ENCODE measurements around the gene APOBEC3F.
A peak's percentile ranks its signal among the peaks of the same experiment; 100 is the strongest.

Gene APOBEC3F

DNA sequence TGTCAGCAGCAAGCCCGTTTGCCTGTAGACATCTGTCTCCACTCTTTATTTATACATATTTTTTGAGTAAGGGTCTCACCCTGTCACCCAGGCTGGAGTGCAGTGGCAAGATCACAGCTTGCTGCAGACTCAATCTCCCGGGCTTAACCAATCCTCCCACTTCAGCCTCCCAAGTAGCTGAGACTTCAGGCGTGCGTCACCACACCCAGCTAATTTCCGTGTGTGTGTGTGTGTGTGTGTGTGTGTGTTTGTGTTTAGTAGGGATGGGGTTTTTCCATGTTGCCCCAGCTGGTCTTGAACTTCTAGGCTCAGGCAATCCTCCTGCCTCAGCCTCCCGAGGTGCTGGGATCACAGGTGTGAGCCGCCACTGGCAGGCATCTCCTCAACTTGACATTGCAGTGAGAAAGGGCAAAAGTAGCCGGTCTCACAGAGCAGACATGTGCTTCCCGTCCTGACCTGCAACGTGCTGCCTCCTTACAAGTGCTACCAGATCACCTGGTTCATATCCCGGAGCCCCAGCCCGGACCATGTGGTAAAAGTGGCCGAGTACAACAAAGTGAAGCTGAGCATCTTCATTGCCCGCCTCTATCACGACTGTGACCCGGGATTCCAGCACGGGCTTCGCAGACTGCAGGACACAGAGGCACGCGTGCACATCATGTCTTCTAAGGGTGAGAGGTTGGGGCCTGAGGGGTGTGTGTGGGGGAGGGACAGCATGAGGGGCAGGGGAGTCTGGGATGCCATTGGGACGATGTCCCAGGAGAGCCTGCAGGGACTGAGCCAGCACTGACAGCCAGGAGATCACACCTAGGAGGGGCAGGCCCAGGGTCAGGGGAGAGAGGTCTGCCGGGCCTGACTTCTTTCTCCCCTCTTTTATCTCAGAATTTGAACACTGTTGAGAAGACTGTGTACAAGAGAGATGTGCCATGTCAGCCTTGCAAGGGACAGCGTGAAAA lies 50.7 kb downstream of the APOBEC3F start:
- no peak for DNase-seq (ENCODE audit: low read depth)
- TF ChIP-seq CTCF (IDR thresholded peaks at IDR 0.05; ENCODE audit: low read depth, low read length): no peak
- no peak for TF ChIP-seq MYC (IDR thresholded peaks at IDR 0.05; ENCODE audit: low read depth, low read length)
- no peak for TF ChIP-seq MAX (IDR thresholded peaks at IDR 0.05; ENCODE audit: low read depth, low read length)
- TF ChIP-seq POLR2A (IDR thresholded peaks at IDR 0.05; ENCODE audit: extremely low read depth, insufficient read length): no peak
- H3K4me3 ChIP-seq (ENCODE audit: low read depth, low read length): no peak overlapping the region

- no peak for DNase-seq (ENCODE audit: low read depth)
- no peak overlapping the region for H3K4me3 ChIP-seq (ENCODE audit: low read depth, low read length)
- no peak for TF ChIP-seq POLR2A (IDR thresholded peaks at IDR 0.05; ENCODE audit: extremely low read depth, insufficient read length)
- no peak for TF ChIP-seq MYC (IDR thresholded peaks at IDR 0.05; ENCODE audit: low read depth, low read length)
These were observed 51.6 kb downstream of the APOBEC3F start for GRCh38 chr22:39092111-39092862.

- TF ChIP-seq POLR2A (IDR thresholded peaks at IDR 0.05; ENCODE audit: extremely low read depth, insufficient read length) (no peak), MYC (IDR thresholded peaks at IDR 0.05; ENCODE audit: low read depth, low read length) (no peak), CTCF (IDR thresholded peaks at IDR 0.05; ENCODE audit: low read depth, low read length) (no peak), MAX (IDR thresholded peaks at IDR 0.05; ENCODE audit: low read depth, low read length) (no peak)
- DNase-seq (ENCODE audit: low read depth): no peak
These were observed 54.2 kb downstream of the APOBEC3F start for GRCh38 chr22:39094717-39095389.

DNA sequence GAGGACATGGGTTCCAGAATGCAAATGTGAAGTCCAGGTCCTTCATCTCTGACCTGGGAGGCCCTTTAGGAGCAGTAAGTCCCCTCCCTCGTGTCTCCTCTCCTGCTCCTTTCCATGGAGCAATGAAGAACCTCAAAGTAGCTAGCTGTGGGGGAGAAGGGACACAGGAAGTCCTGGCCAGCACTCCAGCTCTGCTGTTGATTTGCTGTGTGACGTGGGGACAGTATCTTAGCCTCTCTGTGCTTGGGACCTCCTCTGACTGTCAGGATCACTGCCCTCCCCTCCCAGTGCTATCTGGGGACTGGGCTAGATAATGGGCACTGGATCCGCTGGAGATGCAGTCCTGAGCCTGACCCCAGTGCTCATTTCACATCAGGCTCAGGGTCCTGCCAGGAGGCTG lies 55.3 kb downstream of the APOBEC3F start:
- no peak overlapping the region for H3K4me3 ChIP-seq (ENCODE audit: low read depth, low read length)
- no peak for TF ChIP-seq CTCF (IDR thresholded peaks at IDR 0.05; ENCODE audit: low read depth, low read length)
- TF ChIP-seq POLR2A (IDR thresholded peaks at IDR 0.05; ENCODE audit: extremely low read depth, insufficient read length): no peak
- no peak for TF ChIP-seq MAX (IDR thresholded peaks at IDR 0.05; ENCODE audit: low read depth, low read length)
- TF ChIP-seq MYC (IDR thresholded peaks at IDR 0.05; ENCODE audit: low read depth, low read length): no peak
- DNase-seq (ENCODE audit: low read depth): no peak

More at GRCh38 chr22:39094717-39095389, 54.2 kb downstream of the APOBEC3F start:
- no peak overlapping the region for H3K4me3 ChIP-seq (ENCODE audit: low read depth, low read length)

DNA sequence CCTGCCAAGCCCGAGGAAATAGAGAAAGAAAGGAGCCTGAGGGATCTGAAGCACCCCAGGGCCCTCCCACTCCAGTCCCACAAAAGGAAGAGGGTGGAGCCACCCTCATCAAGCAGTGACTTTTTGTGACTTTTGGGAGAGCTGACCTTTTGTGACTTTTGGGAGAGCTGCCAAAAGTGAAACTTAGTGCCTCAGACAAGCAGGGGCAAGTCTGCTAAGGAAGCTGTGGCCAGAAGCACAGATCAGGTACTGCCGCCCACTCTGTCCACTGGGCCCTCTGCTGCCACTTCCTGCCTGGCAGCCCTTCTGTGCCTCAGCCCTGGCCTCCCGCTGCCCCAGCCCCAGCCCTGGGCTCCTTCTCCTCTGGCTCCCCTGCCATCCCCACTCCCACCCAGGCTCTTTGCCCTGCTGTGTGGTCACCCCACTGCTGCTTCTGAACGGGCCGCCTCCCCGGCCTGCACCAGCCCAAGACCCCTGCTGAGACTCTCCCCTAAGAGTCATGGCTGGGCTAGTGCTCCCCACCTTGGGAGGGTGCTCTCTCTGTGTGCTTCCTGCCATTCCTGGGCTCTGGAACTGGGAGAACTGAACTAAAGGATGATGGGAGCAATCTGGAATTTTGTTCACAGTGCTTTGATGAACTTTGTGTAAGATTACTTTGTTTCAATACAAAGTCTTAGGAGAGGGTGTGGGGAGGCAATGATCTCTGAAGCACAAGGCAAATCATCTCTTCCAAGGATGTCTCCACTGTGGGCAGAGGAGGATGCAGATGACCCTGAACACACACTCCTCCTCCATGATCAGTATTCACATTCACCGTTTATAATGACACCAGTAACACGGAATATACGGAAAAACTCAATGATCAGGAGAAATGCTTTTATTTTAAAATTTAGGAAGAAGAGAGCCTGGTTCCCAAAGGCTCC lies 56.7 kb downstream of the APOBEC3F start, which contains the start of gene APOBEC3H:
APOBEC3H (plus strand) TSS at position 147 of the 923 bp plus-strand sequence. CDS start 3,035 bp downstream, outside the sequence.
- DNase-seq (ENCODE audit: low read depth): peak; percentile 43
- TF ChIP-seq MAX (IDR thresholded peaks at IDR 0.05; ENCODE audit: low read depth, low read length) (no peak), POLR2A (IDR thresholded peaks at IDR 0.05; ENCODE audit: extremely low read depth, insufficient read length) (no peak), MYC (IDR thresholded peaks at IDR 0.05; ENCODE audit: low read depth, low read length) (no peak), CTCF (IDR thresholded peaks at IDR 0.05; ENCODE audit: low read depth, low read length) (no peak)
- no peak within 1 kb of the TSS for H3K4me3 ChIP-seq (ENCODE audit: low read depth, low read length)
